ENCODE measurements around the gene CFAP45.
A peak's percentile ranks its signal among the peaks of the same experiment; 100 is the strongest.

Gene CFAP45

DNA sequence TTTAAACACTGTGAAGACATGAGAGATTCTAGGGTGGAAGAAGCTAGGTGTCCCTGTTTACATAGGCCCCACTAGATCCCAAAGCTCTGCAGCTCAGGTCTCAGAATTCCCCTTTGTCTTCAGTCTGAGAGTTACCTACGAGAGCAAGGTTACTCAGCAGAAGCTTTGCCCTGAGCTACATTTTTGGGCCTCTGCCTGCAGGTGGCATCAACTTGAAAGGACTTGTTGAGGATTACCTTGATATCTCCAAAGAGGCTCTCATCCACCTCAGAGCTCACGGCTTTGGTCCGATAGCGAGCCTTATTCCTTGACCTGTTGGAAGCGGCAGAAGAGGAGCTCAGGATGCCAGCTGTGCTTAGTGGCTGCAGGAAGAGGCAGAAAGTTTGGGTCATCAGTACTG lies 7.0 kb downstream of the CFAP45 start:
- Histone ChIP-seq H3K36me3 (ENCODE audit: insufficient read depth, low read length) (no peaks in the 10 kb centered on the region), H3K27me3 (ENCODE audit: control insufficient read depth in 1 of 2, insufficient read depth in 2 of 2, low read length in 2 of 2) (no peaks in the 10 kb centered on the region), H3K4me1 (ENCODE audit: insufficient read depth, low read length) (peaks cover 9% of the 10 kb centered on the region), H3K27ac (ENCODE audit: low read depth, low read length) (no peak overlapping the region), H3K4me3 (ENCODE audit: low read depth in 1 of 2, low read length in 2 of 2) (no peak overlapping the region), H3K9me3 (ENCODE audit: low read length) (no peaks in the 10 kb centered on the region), H3K9ac (ENCODE audit: low read length) (no peak overlapping the region)

GRCh38 chr1:159891275-159892157 lies 8.4 kb downstream of the CFAP45 start:
- Histone ChIP-seq H3K36me3 (ENCODE audit: insufficient read depth, low read length) (no peaks in the 10 kb centered on the region), H3K9ac (ENCODE audit: low read length) (no peak overlapping the region), H3K27me3 (ENCODE audit: control insufficient read depth in 1 of 2, insufficient read depth in 2 of 2, low read length in 2 of 2) (no peaks in the 10 kb centered on the region), H3K9me3 (ENCODE audit: low read length) (no peaks in the 10 kb centered on the region), H3K4me1 (ENCODE audit: insufficient read depth, low read length) (peaks cover 9% of the 10 kb centered on the region), H3K27ac (ENCODE audit: low read depth, low read length) (no peak overlapping the region), H3K4me3 (ENCODE audit: low read depth in 1 of 2, low read length in 2 of 2) (no peak overlapping the region)

DNA sequence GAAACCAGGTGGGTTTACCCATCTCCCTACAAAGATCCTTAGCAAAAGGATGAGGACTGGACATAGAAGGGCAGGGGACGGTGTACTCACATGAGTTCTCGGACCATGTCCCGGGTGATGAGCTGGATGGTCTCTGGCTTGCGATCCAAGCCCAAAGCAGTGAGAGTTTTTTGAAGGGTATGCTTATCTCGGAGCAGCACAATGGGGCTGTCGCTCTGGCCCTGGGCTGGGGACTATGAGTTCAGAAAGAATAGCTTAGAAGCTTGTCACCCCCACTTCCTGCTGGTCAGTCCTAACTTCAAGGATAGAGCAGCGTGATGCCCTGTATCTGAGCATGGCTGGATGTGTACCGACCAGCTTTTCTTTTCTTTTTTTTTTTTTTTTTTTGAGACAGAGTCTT lies 9.6 kb downstream of the CFAP45 start:
- Histone ChIP-seq H3K9me3 (ENCODE audit: low read length) (no peaks in the 10 kb centered on the region), H3K27me3 (ENCODE audit: control insufficient read depth in 1 of 2, insufficient read depth in 2 of 2, low read length in 2 of 2) (no peaks in the 10 kb centered on the region), H3K36me3 (ENCODE audit: insufficient read depth, low read length) (no peaks in the 10 kb centered on the region), H3K27ac (ENCODE audit: low read depth, low read length) (no peak overlapping the region), H3K9ac (ENCODE audit: low read length) (no peak overlapping the region), H3K4me1 (ENCODE audit: insufficient read depth, low read length) (peaks cover 9% of the 10 kb centered on the region), H3K4me3 (ENCODE audit: low read depth in 1 of 2, low read length in 2 of 2) (no peak overlapping the region)

DNA sequence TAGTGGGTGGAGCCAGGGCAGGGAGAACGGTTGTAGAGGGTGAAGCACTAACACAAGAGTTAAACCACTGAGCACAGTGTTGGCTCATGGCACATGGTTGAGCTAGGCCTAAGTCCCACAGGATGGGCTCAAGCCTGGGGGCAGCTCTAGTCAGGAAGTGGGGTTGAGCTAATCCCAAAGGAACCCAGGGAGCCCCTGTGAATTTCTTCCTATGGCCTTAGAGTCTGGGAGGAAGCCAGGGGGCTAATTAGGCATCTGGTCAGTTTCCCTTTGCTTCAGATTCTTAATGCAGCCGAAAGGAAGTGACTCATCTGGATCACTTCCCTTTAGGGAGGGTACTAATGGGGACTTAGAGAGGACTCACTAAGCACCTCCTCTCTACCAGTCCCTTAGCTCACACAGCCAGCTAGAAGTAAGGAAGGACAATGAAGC lies 10.1 kb downstream of the CFAP45 start:
- Histone ChIP-seq H3K4me3 (ENCODE audit: low read depth in 1 of 2, low read length in 2 of 2) (no peak overlapping the region), H3K9ac (ENCODE audit: low read length) (no peak overlapping the region), H3K4me1 (ENCODE audit: insufficient read depth, low read length) (peaks cover 9% of the 10 kb centered on the region), H3K27ac (ENCODE audit: low read depth, low read length) (peak overlapping the region; percentile 26), H3K27me3 (ENCODE audit: control insufficient read depth in 1 of 2, insufficient read depth in 2 of 2, low read length in 2 of 2) (no peaks in the 10 kb centered on the region), H3K9me3 (ENCODE audit: low read length) (no peaks in the 10 kb centered on the region), H3K36me3 (ENCODE audit: insufficient read depth, low read length) (no peaks in the 10 kb centered on the region)

- Histone ChIP-seq H3K9me3 (ENCODE audit: low read length) (no peaks in the 10 kb centered on the region), H3K4me3 (ENCODE audit: low read depth in 1 of 2, low read length in 2 of 2) (no peak overlapping the region), H3K9ac (ENCODE audit: low read length) (no peak overlapping the region), H3K36me3 (ENCODE audit: insufficient read depth, low read length) (no peaks in the 10 kb centered on the region), H3K27me3 (ENCODE audit: control insufficient read depth in 1 of 2, insufficient read depth in 2 of 2, low read length in 2 of 2) (no peaks in the 10 kb centered on the region), H3K4me1 (ENCODE audit: insufficient read depth, low read length) (peaks cover 9% of the 10 kb centered on the region), H3K27ac (ENCODE audit: low read depth, low read length) (no peak overlapping the region)
Measured at GRCh38 chr1:159889202-159889601, 10.8 kb downstream of the CFAP45 start.

GRCh38 chr1:159884296-159884695 lies 15.7 kb downstream of the CFAP45 start:
- no peak overlapping the region for H3K9ac ChIP-seq (ENCODE audit: low read length)
- no peaks in the 10 kb centered on the region for H3K4me1 ChIP-seq (ENCODE audit: insufficient read depth, low read length)
- no peak overlapping the region for H3K4me3 ChIP-seq (ENCODE audit: low read depth in 1 of 2, low read length in 2 of 2)
- H3K27me3 ChIP-seq (ENCODE audit: control insufficient read depth in 1 of 2, insufficient read depth in 2 of 2, low read length in 2 of 2): no peaks in the 10 kb centered on the region
- H3K27ac ChIP-seq (ENCODE audit: low read depth, low read length): no peak overlapping the region
- no peaks in the 10 kb centered on the region for H3K36me3 ChIP-seq (ENCODE audit: insufficient read depth, low read length)
- H3K9me3 ChIP-seq (ENCODE audit: low read length): no peaks in the 10 kb centered on the region

GRCh38 chr1:159883134-159883533 lies 16.8 kb downstream of the CFAP45 start:
- Histone ChIP-seq H3K4me1 (ENCODE audit: insufficient read depth, low read length) (no peaks in the 10 kb centered on the region), H3K4me3 (ENCODE audit: low read depth in 1 of 2, low read length in 2 of 2) (no peak overlapping the region), H3K9me3 (ENCODE audit: low read length) (no peaks in the 10 kb centered on the region), H3K36me3 (ENCODE audit: insufficient read depth, low read length) (no peaks in the 10 kb centered on the region), H3K9ac (ENCODE audit: low read length) (no peak overlapping the region), H3K27me3 (ENCODE audit: control insufficient read depth in 1 of 2, insufficient read depth in 2 of 2, low read length in 2 of 2) (no peaks in the 10 kb centered on the region), H3K27ac (ENCODE audit: low read depth, low read length) (no peak overlapping the region)

GRCh38 chr1:159882527-159882862 lies 17.5 kb downstream of the CFAP45 start:
- Histone ChIP-seq H3K9ac (ENCODE audit: low read length) (no peak overlapping the region), H3K4me3 (ENCODE audit: low read depth in 1 of 2, low read length in 2 of 2) (no peak overlapping the region), H3K9me3 (ENCODE audit: low read length) (no peaks in the 10 kb centered on the region), H3K27me3 (ENCODE audit: control insufficient read depth in 1 of 2, insufficient read depth in 2 of 2, low read length in 2 of 2) (peaks cover 0 to under 1% of the 10 kb centered on the region in 2 donors), H3K36me3 (ENCODE audit: insufficient read depth, low read length) (no peaks in the 10 kb centered on the region), H3K4me1 (ENCODE audit: insufficient read depth, low read length) (no peaks in the 10 kb centered on the region), H3K27ac (ENCODE audit: low read depth, low read length) (no peak overlapping the region)

GRCh38 chr1:159881622-159882526 lies 18.1 kb downstream of the CFAP45 start:
- H3K9ac ChIP-seq (ENCODE audit: low read length): no peak overlapping the region
- no peaks in the 10 kb centered on the region for H3K36me3 ChIP-seq (ENCODE audit: insufficient read depth, low read length)
- H3K4me1 ChIP-seq (ENCODE audit: insufficient read depth, low read length): no peaks in the 10 kb centered on the region
- peaks cover 0 to 5% of the 10 kb centered on the region in 2 donors for H3K27me3 ChIP-seq (ENCODE audit: control insufficient read depth in 1 of 2, insufficient read depth in 2 of 2, low read length in 2 of 2)
- no peak overlapping the region for H3K4me3 ChIP-seq (ENCODE audit: low read depth in 1 of 2, low read length in 2 of 2)
- no peaks in the 10 kb centered on the region for H3K9me3 ChIP-seq (ENCODE audit: low read length)
- H3K27ac ChIP-seq (ENCODE audit: low read depth, low read length): no peak overlapping the region

DNA sequence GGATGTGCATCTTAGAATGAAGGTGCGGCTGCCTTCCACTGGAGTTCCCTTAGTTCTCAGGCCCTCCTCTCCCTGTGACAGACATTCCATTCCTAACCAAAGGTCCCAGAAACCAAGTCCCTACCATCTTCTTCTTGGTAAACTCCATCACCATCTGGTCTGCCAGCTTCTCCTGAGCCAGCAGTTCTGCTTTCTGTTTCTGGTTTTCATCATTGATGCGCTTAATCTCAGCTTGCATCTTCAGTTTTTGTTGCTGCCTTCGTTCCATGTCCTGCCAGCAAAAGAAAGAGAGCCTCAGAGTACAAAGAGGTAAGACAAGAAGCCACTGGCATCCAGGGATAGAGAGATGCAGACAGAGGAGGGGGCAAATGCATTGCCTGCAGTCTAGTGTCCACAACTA lies 19.5 kb downstream of the CFAP45 start:
- H3K9ac ChIP-seq (ENCODE audit: low read length): no peak overlapping the region

DNA sequence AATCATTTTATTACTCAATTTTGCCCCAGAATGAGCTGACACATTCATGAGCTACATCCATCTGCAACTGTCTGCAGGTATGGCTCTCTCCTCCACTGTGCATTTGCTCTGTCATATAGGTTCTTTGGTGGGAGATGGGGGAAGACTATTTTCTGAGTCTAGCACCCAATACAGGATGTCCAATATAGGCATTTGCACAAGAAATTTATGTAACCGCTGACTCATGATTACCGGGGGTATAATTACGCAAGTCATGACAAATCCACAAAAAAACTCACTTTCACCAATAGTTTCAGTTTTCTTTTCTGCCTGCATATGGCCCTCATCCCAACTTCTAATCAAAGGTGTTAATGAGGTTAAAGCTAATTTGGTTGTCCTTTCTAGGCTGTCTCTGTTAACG lies 20.0 kb downstream of the CFAP45 start:
- H3K36me3 ChIP-seq (ENCODE audit: insufficient read depth, low read length): no peaks in the 10 kb centered on the region
- no peaks in the 10 kb centered on the region for H3K9me3 ChIP-seq (ENCODE audit: low read length)
- H3K4me1 ChIP-seq (ENCODE audit: insufficient read depth, low read length): no peaks in the 10 kb centered on the region
- H3K27me3 ChIP-seq (ENCODE audit: control insufficient read depth in 1 of 2, insufficient read depth in 2 of 2, low read length in 2 of 2): peaks cover 0 to 5% of the 10 kb centered on the region in 2 donors
- H3K9ac ChIP-seq (ENCODE audit: low read length): no peak overlapping the region
- no peak overlapping the region for H3K27ac ChIP-seq (ENCODE audit: low read depth, low read length)
- H3K4me3 ChIP-seq (ENCODE audit: low read depth in 1 of 2, low read length in 2 of 2): no peak overlapping the region

More for the DNA sequence above, 19.5 kb downstream of the CFAP45 start:
- peaks cover 0 to 5% of the 10 kb centered on the region in 2 donors for H3K27me3 ChIP-seq (ENCODE audit: control insufficient read depth in 1 of 2, insufficient read depth in 2 of 2, low read length in 2 of 2)
- no peak overlapping the region for H3K4me3 ChIP-seq (ENCODE audit: low read depth in 1 of 2, low read length in 2 of 2)
- H3K36me3 ChIP-seq (ENCODE audit: insufficient read depth, low read length): no peaks in the 10 kb centered on the region
- H3K27ac ChIP-seq (ENCODE audit: low read depth, low read length): no peak overlapping the region
- no peaks in the 10 kb centered on the region for H3K9me3 ChIP-seq (ENCODE audit: low read length)
- H3K4me1 ChIP-seq (ENCODE audit: insufficient read depth, low read length): no peaks in the 10 kb centered on the region

All from muscle layer of colon (tissue), 2 donors.